ENCODE data around the gene FBXO45.

DNA sequence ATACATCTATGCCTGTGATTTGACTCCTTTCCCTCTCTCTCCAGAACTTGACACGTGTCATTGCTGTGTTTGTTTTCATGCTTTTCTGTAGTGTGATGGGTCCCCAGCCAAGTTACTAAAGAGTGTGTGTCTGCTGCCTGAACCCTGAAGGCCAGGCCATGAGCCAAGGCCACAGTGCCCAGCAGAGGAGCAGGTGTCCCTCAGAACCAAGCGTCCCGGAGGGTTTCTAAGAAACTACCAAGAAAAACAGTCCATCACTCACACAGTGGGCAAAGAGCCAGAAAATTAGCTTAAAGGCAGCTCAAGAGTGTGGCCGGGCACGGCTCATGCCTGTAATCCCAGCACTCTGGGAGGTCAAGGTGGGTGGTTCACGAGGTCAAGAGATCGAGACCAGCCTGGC is 35.2 kb downstream of the FBXO45 start:
- TF ChIP-seq, protein P1, sequence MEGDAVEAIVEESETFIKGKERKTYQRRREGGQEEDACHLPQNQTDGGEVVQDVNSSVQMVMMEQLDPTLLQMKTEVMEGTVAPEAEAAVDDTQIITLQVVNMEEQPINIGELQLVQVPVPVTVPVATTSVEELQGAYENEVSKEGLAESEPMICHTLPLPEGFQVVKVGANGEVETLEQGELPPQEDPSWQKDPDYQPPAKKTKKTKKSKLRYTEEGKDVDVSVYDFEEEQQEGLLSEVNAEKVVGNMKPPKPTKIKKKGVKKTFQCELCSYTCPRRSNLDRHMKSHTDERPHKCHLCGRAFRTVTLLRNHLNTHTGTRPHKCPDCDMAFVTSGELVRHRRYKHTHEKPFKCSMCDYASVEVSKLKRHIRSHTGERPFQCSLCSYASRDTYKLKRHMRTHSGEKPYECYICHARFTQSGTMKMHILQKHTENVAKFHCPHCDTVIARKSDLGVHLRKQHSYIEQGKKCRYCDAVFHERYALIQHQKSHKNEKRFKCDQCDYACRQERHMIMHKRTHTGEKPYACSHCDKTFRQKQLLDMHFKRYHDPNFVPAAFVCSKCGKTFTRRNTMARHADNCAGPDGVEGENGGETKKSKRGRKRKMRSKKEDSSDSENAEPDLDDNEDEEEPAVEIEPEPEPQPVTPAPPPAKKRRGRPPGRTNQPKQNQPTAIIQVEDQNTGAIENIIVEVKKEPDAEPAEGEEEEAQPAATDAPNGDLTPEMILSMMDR (conservative IDR thresholded peaks at IDR 0.05; ENCODE audit: low read length): no peak
- no peak for TF ChIP-seq EZH2phosphoT487 (IDR thresholded peaks at IDR 0.05; ENCODE audit: borderline replicate concordance)
